ENCODE results near the gene IDI2. TPM values are rescaled to one million over a fixed set of nuclear protein-coding genes. Genes with fewer than 3 reads are reported as not detected.
A peak's percentile ranks its signal among the peaks of the same experiment; 100 is the strongest.

IDI2 gene
- total RNA-seq, 4 donors from 2014 or later = 43.7 to 204 (median 86.7) TPM

DNA sequence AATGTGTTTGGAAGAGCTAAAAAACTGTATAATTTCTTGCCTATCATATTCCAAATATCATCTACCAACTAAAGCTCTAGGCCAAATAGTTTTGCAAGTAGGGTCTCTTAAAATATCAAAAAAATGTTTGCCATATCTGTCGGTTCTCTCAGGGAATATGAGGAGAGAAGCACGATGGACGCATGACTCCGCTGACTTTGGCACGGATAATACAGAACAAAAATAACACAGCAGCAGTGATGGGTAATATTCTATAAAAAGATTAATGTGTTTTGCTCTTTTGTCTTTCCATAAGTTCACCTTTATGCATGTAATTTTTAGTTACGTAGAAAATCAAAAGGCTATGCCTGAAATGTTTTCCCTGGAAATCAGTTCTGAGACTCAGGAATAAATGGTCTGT is 919 bp upstream of the IDI2 start:
- intact Hi-C loops (cut with DNase I; ENCODE audit: low total_unique reads) = loop anchor here (2.0 to 5.0 kb wide), 2 partner anchors 22 to 154 kb away; partner anchors contain the start of gene IDI1
- peak overlapping the region; percentile 85 to 95 (median 90) for H3K27ac ChIP-seq
- DNase-seq = peak in 1 of 2 donors; percentile 66
- peak; percentile 72 to 77 for ATAC-seq
- TF ChIP-seq POLR2A (IDR thresholded peaks at IDR 0.05) (peak in 1 of 2 donors; percentile 40), CTCF (IDR thresholded peaks at IDR 0.05 in 4 of 5, conservative IDR thresholded peaks at IDR 0.05 in 1 of 5) (no peak)
- in situ Hi-C loops (cut with MboI; ENCODE audit: low sequenced_read_pairs in 4 of 4) = no loop called here
- peaks cover 0 to 1% of the 10 kb centered on the region in 2 donors for H3K36me3 ChIP-seq
- no peaks in the 10 kb centered on the region for H3K9me3 ChIP-seq
- H3K4me3 ChIP-seq = peak overlapping the region in 2 of 4 donors; percentile 40 to 47
- H3K4me1 ChIP-seq = peaks cover 37 to 38% of the 10 kb centered on the region in 2 donors
- no peaks in the 10 kb centered on the region for H3K27me3 ChIP-seq

DNA sequence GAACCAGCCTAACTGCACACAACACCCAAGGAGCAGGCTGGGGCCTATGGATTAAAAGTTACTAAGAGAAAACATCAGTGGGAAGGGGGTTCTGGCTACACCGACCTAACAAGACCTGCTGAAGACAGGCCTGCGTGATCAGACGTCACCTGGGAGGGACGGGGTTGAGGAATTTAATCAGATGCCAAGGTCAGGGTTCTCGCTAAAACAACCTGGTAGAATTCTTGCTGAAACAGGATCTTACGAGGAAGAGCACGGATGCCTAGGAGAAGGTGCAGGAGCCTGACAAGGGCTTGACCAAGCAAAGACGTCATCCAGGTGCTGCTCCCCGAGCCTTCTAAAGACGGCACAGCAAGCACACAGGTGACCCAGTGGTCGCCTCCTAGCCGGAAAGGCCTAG is 1.6 kb downstream of the IDI2 start:
- peak overlapping the region; percentile 85 to 95 (median 90) for H3K27ac ChIP-seq
- ATAC-seq = no peak

DNA sequence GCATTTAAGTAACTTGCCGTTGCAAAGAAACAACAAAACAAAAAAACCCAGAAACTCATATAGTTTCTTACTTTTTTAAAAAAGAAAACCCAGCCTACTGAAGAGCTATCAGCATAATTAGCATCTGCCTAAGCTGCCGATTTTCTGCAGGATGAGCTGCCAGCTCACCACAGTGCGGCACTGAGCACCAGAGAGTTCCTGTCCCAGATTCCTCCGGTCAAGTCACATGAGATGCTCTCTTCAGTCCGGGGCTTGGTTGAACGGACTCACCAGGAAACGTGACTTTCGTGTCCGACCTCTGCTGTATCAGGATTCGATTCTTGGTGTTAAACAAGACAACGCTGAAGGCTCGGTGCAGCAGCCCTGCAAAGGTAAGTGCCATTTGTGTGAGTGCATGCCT is 3.2 kb downstream of the IDI2 start:
- peaks cover 32 to 38% of the 10 kb centered on the region in 2 donors for H3K4me1 ChIP-seq
- peaks cover 0 to 38% of the 10 kb centered on the region in 2 donors for H3K36me3 ChIP-seq
- H3K27ac ChIP-seq = peak overlapping the region; percentile 85 to 95 (median 90)
- no peaks in the 10 kb centered on the region for H3K9me3 ChIP-seq
- peak; percentile 55 to 56 for DNase-seq
- no peaks in the 10 kb centered on the region for H3K27me3 ChIP-seq
- intact Hi-C loops (cut with DNase I; ENCODE audit: low total_unique reads) = no loop called here
- no peak for TF ChIP-seq CTCF (IDR thresholded peaks at IDR 0.05 in 4 of 5, conservative IDR thresholded peaks at IDR 0.05 in 1 of 5)
- TF ChIP-seq POLR2A (IDR thresholded peaks at IDR 0.05) = no peak
- in situ Hi-C loops (cut with MboI; ENCODE audit: low sequenced_read_pairs in 4 of 4) = no loop called here
- H3K4me3 ChIP-seq = peak overlapping the region in 2 of 4 donors; percentile 5 to 30
- peak; percentile 56 to 67 for ATAC-seq

More for the DNA sequence above, 1.6 kb downstream of the IDI2 start:
- no peak for TF ChIP-seq POLR2A (IDR thresholded peaks at IDR 0.05)
- TF ChIP-seq CTCF (IDR thresholded peaks at IDR 0.05 in 4 of 5, conservative IDR thresholded peaks at IDR 0.05 in 1 of 5) = no peak
- H3K4me1 ChIP-seq = peaks cover 37 to 38% of the 10 kb centered on the region in 2 donors
- no peak for DNase-seq
- peak overlapping the region in 3 of 4 donors; percentile 30 to 47 (median 39) for H3K4me3 ChIP-seq
- no peaks in the 10 kb centered on the region for H3K27me3 ChIP-seq
- H3K36me3 ChIP-seq = peaks cover 0 to 24% of the 10 kb centered on the region in 2 donors
- in situ Hi-C loops (cut with MboI; ENCODE audit: low sequenced_read_pairs in 4 of 4) = no loop called here
- intact Hi-C loops (cut with DNase I; ENCODE audit: low total_unique reads) = no loop called here
- no peaks in the 10 kb centered on the region for H3K9me3 ChIP-seq

DNA sequence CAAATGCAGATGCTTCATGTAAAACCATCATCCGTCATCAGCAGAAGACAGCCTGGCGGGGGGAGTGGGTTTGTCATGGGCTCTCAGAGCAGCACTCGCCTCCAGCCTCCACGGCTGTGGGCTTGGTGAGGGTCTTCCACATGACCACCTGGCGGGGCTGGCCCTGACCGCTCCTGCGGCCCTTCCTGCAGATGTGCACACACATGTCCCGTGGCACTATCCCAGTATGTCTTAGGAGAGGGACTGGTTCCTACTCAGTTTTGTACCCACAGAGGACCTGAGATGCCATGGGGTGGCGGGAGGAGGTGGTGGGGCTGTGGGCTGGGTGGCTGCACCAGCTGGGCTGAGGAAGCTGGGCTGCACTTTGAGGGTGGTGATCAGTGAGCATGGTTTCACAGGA is 4.7 kb downstream of the IDI2 start:
- TF ChIP-seq POLR2A (IDR thresholded peaks at IDR 0.05) = no peak
- no peak for TF ChIP-seq CTCF (IDR thresholded peaks at IDR 0.05 in 4 of 5, conservative IDR thresholded peaks at IDR 0.05 in 1 of 5)
- Histone ChIP-seq H3K27me3 (no peaks in the 10 kb centered on the region), H3K4me1 (peaks cover 20 to 26% of the 10 kb centered on the region in 2 donors), H3K9me3 (no peaks in the 10 kb centered on the region), H3K36me3 (peaks cover 0 to 53% of the 10 kb centered on the region in 2 donors), H3K4me3 (no peak overlapping the region), H3K27ac (no peak overlapping the region)
- intact Hi-C loops (cut with DNase I; ENCODE audit: low total_unique reads) = no loop called here
- in situ Hi-C loops (cut with MboI; ENCODE audit: low sequenced_read_pairs in 4 of 4) = no loop called here
- DNase-seq (no peak), ATAC-seq (no peak)

- ATAC-seq = no peak
- Histone ChIP-seq H3K27me3 (no peaks in the 10 kb centered on the region), H3K9me3 (no peaks in the 10 kb centered on the region), H3K4me1 (peaks cover 15 to 23% of the 10 kb centered on the region in 2 donors), H3K36me3 (peaks cover 0 to 57% of the 10 kb centered on the region in 2 donors), H3K4me3 (no peak overlapping the region), H3K27ac (no peak overlapping the region)
- in situ Hi-C loops (cut with MboI; ENCODE audit: low sequenced_read_pairs in 4 of 4) (no loop called here), intact Hi-C loops (cut with DNase I; ENCODE audit: low total_unique reads) (no loop called here)
- no peak for DNase-seq
- TF ChIP-seq CTCF (IDR thresholded peaks at IDR 0.05 in 4 of 5, conservative IDR thresholded peaks at IDR 0.05 in 1 of 5) (no peak), POLR2A (IDR thresholded peaks at IDR 0.05) (no peak)
These were observed 5.2 kb downstream of the IDI2 start for GRCh38 chr10:1020460-1020859.
